OCI-LY7 (cell line): ENCODE measurements around the gene CFAP107. TPM values are rescaled to one million over a fixed set of nuclear protein-coding genes. Genes with fewer than 3 reads are reported as not detected.

Source experiments
- BruUV-seq: library from RNA; stranded (reverse); fragments of 400-500 nt; replicated peaks from 2 replicates; lab custom pipeline; 2021; lab: Mats Ljungman, UMichigan
- CTCF ChIA-PET: fragments of 300-600 bp; sonication (Branson Sonifier 250); formaldehyde crosslinking; loops from one replicate; lab custom pipeline; 2022; ENCODE audit warnings: antibody characterized with exemption; ENCODE audit not compliant: unreplicated experiment; lab: Charles Lee
- POLR2A ChIA-PET: fragments of 300-600 bp; sonication (Branson Sonifier 250); formaldehyde crosslinking; loops from one replicate; lab custom pipeline; 2022; ENCODE audit warnings: antibody characterized with exemption; lab: Charles Lee
- DNase-seq: peaks from one replicate; pipeline ENCODE4 v3.0.0-alpha.2; 2015; ENCODE audit warnings: low spot score
- H2AFZ ChIP-seq: fragments of 200-600 bp; sonication (generic), shearing (Covaris generic); 2 replicates; pipeline ENCODE4 v1.6.1; 2014; ENCODE audit warnings: mild to moderate bottlenecking, antibody characterized with exemption, low read length, moderate library complexity
- H3K27ac ChIP-seq: fragments of 200-600 bp; sonication (generic); 2 replicates; pipeline ENCODE4 v1.5.1; 2014; ENCODE audit warnings: mixed run types, low read depth, mild to moderate bottlenecking, moderate library complexity, low read length, inconsistent platforms; ENCODE audit not compliant: poor library complexity, severe bottlenecking
- H3K36me3 ChIP-seq: fragments of 200-600 bp; sonication (generic); 2 replicates; pipeline ENCODE4 v1.6.1; 2014; ENCODE audit warnings: mild to moderate bottlenecking, antibody characterized with exemption, low read length, moderate library complexity, mixed read lengths; ENCODE audit not compliant: insufficient read depth
- H3K4me1 ChIP-seq: fragments of 200-600 bp; sonication (generic); 2 replicates; pipeline ENCODE4 v1.5.1; 2014; ENCODE audit warnings: mild to moderate bottlenecking, low read length; ENCODE audit not compliant: insufficient read depth, poor library complexity, severe bottlenecking
- H3K4me2 ChIP-seq: fragments of 200-600 bp; sonication (generic); 2 replicates; pipeline ENCODE4 v1.6.1; 2014; ENCODE audit warnings: mild to moderate bottlenecking, low read length
- H3K4me3 ChIP-seq: fragments of 200-600 bp; sonication (generic); 2 replicates; pipeline ENCODE4 v1.5.1; 2014; ENCODE audit warnings: mild to moderate bottlenecking, low read depth, low read length; ENCODE audit not compliant: poor library complexity, severe bottlenecking
- H3K79me2 ChIP-seq: fragments of 200-600 bp; sonication (generic); 2 replicates; pipeline ENCODE4 v1.6.1; 2016; ENCODE audit warnings: low read depth, mild to moderate bottlenecking, low read length, moderate library complexity, mixed read lengths; ENCODE audit not compliant: insufficient read depth
- H3K9me2 ChIP-seq: fragments of 200-600 bp; sonication (generic); 2 replicates; pipeline ENCODE4 v1.6.1; 2016; ENCODE audit warnings: mild to moderate bottlenecking, low read length, mixed read lengths; ENCODE audit not compliant: insufficient read depth
- H3K9me3 ChIP-seq: fragments of 200-600 bp; sonication (generic); 2 replicates; pipeline ENCODE4 v1.6.1; 2014; ENCODE audit warnings: mild to moderate bottlenecking, mixed run types, low read length, mixed read lengths
- H4K20me1 ChIP-seq: fragments of 200-600 bp; sonication (generic); 2 replicates; pipeline ENCODE4 v1.6.1; 2014; ENCODE audit warnings: mild to moderate bottlenecking, antibody characterized with exemption, low read length, moderate library complexity, mixed read lengths; ENCODE audit not compliant: insufficient read depth
- EZH2phosphoT487 ChIP-seq: fragments of 200-600 bp; sonication (generic); IDR thresholded peaks from 2 replicates; pipeline ENCODE4 v1.6.1; 2018; ENCODE audit warnings: low read depth, borderline replicate concordance, mild to moderate bottlenecking, mixed run types, antibody characterized with exemption, low read length, moderate library complexity, mixed read lengths
- intact Hi-C: fragments of 100-400 bp; cut with micrococcal nuclease; formaldehyde crosslinking; loops from one replicate; pipeline ENCODE4 v1.10.0; 2022; ENCODE audit not compliant: unreplicated experiment
- total RNA-seq, 2 experiments: library from RNA; depleted of rRNA in 1 of 2; stranded (reverse); fragments of >200 nt in 1 of 2; shearing (Covaris generic) in 1 of 2; gene quantifications; 2 replicates each; pipeline ENCODE4 v1.2.3, GENCODE V29; 2014 to 2022
- TF ChIP-seq, protein P1 (sequence below): fragments of 200-600 bp; sonication (generic); conservative IDR thresholded peaks from 2 replicates; pipeline ENCODE4 v1.5.1; 2014; ENCODE audit warnings: mild to moderate bottlenecking, antibody characterized with exemption, low read length, moderate library complexity, mixed read lengths

The CFAP107 gene
- total RNA-seq, 2 experiments from 2014 or later = not detected

DNA sequence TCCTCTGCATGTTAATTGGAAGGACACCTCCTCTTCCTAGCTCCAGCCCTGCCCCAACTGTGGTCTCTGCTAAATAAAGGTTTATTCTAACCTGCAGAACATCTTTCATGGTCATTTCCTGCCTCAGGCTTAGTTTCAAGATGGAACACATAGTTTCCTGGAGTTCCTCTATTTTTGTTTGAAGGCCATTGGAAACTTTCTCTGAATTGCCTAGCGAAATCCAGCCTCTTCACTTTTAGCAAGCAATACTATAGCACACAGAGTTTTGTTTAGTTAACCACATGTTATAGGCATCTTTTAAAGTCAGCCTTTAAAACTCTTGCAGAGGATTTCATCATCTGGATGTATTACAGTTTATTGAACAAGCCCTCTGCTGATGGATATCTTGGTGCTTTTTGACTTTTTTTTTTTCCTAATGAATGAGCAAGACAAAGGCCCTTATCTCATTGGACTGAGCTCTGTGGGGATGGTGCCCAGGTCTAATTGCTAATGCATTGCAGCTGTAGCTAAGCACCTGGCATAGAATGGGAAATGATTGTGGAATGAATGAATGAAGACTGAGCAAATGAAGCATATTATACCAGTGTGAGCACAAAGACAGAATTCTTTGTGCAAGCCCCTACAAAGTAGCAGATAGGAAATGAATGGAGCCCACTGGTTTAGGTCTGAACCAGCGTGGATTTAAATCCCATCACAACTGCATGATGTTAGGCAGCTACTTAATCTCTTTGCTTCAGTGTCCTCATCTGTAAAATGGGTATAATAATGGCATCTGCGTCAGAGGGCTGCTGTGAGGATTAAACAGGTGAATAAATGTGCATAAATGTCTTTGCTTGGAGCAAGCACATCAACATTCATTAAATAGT, 641 bp upstream of the CFAP107 start:
- Histone ChIP-seq H3K9me2 (no peaks in the 10 kb centered on the region), H3K4me3 (no peak overlapping the region), H3K79me2 (no peaks in the 10 kb centered on the region), H3K36me3 (no peaks in the 10 kb centered on the region), H3K4me1 (no peaks in the 10 kb centered on the region), H4K20me1 (no peaks in the 10 kb centered on the region), H3K9me3 (no peaks in the 10 kb centered on the region), H3K27ac (no peak overlapping the region), H3K4me2 (no peak overlapping the region), H2AFZ (no peak overlapping the region)
- ChIA-PET CTCF (no interaction called here), POLR2A (interaction anchor here (0.5 kb wide), 2 partner anchors 16 to 453 kb away, joined by 3 to 7 read pairs; no protein-coding TSS in a partner anchor)
- BruUV-seq = no TSS peak
- intact Hi-C loops = no loop called here
- no peak for TF ChIP-seq EZH2phosphoT487
- TF ChIP-seq, protein P1, sequence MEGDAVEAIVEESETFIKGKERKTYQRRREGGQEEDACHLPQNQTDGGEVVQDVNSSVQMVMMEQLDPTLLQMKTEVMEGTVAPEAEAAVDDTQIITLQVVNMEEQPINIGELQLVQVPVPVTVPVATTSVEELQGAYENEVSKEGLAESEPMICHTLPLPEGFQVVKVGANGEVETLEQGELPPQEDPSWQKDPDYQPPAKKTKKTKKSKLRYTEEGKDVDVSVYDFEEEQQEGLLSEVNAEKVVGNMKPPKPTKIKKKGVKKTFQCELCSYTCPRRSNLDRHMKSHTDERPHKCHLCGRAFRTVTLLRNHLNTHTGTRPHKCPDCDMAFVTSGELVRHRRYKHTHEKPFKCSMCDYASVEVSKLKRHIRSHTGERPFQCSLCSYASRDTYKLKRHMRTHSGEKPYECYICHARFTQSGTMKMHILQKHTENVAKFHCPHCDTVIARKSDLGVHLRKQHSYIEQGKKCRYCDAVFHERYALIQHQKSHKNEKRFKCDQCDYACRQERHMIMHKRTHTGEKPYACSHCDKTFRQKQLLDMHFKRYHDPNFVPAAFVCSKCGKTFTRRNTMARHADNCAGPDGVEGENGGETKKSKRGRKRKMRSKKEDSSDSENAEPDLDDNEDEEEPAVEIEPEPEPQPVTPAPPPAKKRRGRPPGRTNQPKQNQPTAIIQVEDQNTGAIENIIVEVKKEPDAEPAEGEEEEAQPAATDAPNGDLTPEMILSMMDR = no peak
- no peak for DNase-seq

DNA sequence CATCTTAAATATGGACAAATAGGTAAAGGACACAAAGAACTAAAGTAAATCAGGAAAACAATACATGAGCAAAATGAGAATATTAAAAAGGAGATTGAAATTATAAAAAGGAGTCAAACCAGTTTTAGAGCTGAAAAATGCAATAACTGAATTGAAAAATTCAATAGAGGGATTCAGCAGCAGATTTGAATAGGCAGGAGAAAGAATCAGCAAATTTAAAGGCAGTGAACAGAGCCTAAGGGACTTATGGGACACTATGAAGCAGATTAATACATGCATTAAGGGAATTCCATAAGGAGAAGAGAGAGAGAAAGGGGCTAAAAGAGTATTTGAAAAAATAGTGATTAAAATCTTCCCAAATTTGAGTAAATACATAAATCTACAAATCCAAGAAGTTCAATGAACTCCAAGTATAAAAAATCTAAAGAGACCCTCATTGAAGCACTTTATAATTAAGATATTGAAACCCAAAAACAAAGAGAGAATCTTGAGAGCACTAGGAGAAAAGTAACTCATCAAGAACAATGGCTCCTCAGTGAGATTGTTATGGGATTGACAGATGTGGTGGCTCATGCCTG, 2.9 kb downstream of the CFAP107 start:
- CTCF ChIA-PET = no interaction called here
- Histone ChIP-seq H3K4me1 (no peaks in the 10 kb centered on the region), H3K9me2 (no peaks in the 10 kb centered on the region), H3K79me2 (no peaks in the 10 kb centered on the region), H3K4me3 (no peak overlapping the region), H3K9me3 (no peaks in the 10 kb centered on the region), H2AFZ (no peak overlapping the region), H3K4me2 (no peak overlapping the region), H4K20me1 (no peaks in the 10 kb centered on the region), H3K27ac (no peak overlapping the region), H3K36me3 (no peaks in the 10 kb centered on the region)
- POLR2A ChIA-PET = no interaction called here
- intact Hi-C loops = no loop called here
- BruUV-seq = no TSS peak
- DNase-seq = no peak
- no peak for TF ChIP-seq EZH2phosphoT487
- TF ChIP-seq, protein P1 = no peak

DNA sequence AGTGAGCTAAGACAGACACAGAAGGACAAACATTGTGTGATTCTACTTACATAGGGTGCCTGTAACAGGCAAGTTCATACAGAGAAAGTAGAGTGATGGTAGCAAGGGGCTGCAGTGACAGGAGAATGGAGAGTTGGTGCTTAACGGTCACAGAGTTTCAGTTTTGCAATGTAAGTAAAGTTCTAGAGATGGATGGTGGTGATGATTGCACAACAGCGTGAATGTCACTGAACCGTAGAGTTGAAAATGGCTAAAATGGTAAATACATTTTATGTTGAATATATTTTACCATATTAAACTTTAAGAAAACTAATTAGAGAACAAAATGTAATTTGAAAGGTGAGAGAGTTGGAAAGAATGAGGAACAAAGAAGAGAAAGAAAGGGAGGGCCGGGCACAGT, 8.7 kb downstream of the CFAP107 start:
- TF ChIP-seq, protein P1 = no peak
- TF ChIP-seq EZH2phosphoT487 = no peak
- Histone ChIP-seq H3K9me2 (no peaks in the 10 kb centered on the region), H3K9me3 (no peaks in the 10 kb centered on the region), H3K36me3 (no peaks in the 10 kb centered on the region), H3K27ac (no peak overlapping the region), H3K79me2 (no peaks in the 10 kb centered on the region), H3K4me1 (no peaks in the 10 kb centered on the region), H3K4me2 (no peak overlapping the region), H4K20me1 (no peaks in the 10 kb centered on the region), H3K4me3 (no peak overlapping the region), H2AFZ (no peak overlapping the region)
- CTCF ChIA-PET = no interaction called here
- intact Hi-C loops = no loop called here
- no TSS peak for BruUV-seq
- POLR2A ChIA-PET = no interaction called here
- DNase-seq = no peak
